GM06990 (cell line): ENCODE measurements around the gene TMEM179.
"Not testable (repeated sequence)": the region's sequence is repeated elsewhere in the genome, so short reads cannot be mapped to it uniquely, and the experiment has no call there.

Experiments
- DNase-seq: peaks from one replicate; pipeline ENCODE4 v3.0.0-alpha.2; 2011; ENCODE audit not compliant: insufficient read length; ENCODE audit errors: extremely low read depth
- H3K27me3 ChIP-seq: replicated peaks from 2 replicates; pipeline ENCODE4 v1.6.0; 2011; ENCODE audit warnings: low read length; ENCODE audit not compliant: control insufficient read depth, insufficient read depth
- H3K36me3 ChIP-seq: 2 replicates; pipeline ENCODE4 v1.5.1; 2011; ENCODE audit warnings: low read length; ENCODE audit not compliant: control insufficient read depth, insufficient read depth
- H3K4me3 ChIP-seq: replicated peaks from 2 replicates; pipeline ENCODE4 v1.5.1; 2011; ENCODE audit warnings: low read depth, mild to moderate bottlenecking, control low read depth, low read length
- TF ChIP-seq, protein P1 (sequence below): IDR thresholded peaks from 2 replicates; pipeline ENCODE4 v1.5.1; 2011; ENCODE audit warnings: low read length, control low read depth, mild to moderate bottlenecking, inconsistent platforms; ENCODE audit not compliant: insufficient read depth, poor library complexity, severe bottlenecking

Gene TMEM179

DNA sequence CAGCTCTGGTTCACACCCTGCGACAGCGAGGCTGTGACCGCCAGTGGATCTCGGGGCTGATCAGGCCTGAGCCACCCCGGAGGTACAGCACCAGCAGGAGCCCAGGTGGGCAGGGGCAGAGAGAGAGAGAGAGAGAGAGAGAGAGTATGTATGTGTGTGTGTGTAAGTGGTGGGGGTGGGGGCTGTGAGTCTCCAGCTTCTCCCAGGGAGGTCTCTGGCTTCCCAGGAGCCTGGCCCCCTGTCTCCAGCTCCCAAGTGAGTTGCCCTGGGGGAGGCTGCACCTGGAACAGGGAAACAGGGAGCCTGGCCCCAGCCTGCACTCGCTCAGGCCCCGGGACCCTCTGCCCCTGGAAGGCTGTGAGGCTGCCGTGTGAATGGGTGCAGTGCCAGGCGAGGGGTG is 23.1 kb downstream of the TMEM179 start:
- no peaks in the 10 kb centered on the region; the same call in 1 of the 2 replicates for H3K27me3 ChIP-seq
- TF ChIP-seq, protein P1, sequence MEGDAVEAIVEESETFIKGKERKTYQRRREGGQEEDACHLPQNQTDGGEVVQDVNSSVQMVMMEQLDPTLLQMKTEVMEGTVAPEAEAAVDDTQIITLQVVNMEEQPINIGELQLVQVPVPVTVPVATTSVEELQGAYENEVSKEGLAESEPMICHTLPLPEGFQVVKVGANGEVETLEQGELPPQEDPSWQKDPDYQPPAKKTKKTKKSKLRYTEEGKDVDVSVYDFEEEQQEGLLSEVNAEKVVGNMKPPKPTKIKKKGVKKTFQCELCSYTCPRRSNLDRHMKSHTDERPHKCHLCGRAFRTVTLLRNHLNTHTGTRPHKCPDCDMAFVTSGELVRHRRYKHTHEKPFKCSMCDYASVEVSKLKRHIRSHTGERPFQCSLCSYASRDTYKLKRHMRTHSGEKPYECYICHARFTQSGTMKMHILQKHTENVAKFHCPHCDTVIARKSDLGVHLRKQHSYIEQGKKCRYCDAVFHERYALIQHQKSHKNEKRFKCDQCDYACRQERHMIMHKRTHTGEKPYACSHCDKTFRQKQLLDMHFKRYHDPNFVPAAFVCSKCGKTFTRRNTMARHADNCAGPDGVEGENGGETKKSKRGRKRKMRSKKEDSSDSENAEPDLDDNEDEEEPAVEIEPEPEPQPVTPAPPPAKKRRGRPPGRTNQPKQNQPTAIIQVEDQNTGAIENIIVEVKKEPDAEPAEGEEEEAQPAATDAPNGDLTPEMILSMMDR = no peak
- no peak overlapping the region for H3K4me3 ChIP-seq
- no peaks in the 10 kb centered on the region for H3K36me3 ChIP-seq
- DNase-seq = no peak

DNA sequence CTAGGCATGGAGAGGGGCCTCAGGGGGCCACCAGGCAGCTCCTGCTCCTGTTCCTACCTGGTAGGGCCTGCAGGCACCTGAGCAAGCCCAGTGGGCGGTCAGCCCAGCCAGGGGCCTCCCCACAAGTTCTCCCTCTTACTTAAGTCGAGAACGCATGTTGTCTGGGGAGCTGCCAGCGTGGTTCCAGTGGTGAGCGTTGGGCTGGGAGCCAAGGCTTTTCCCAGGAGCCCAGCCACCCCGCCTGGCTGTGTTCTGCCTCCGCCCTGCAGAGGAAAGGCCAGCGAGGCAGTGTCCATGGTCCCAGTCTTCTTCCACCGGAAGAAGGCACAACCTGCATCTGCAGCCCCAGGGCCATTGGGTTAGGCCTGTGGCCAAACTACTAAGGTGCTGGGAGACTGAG is 23.6 kb downstream of the TMEM179 start:
- Histone ChIP-seq H3K27me3 (no peaks in the 10 kb centered on the region; the same call in 1 of the 2 replicates), H3K36me3 (no peaks in the 10 kb centered on the region), H3K4me3 (no peak overlapping the region)
- TF ChIP-seq, protein P1 = no peak
- no peak for DNase-seq

DNA sequence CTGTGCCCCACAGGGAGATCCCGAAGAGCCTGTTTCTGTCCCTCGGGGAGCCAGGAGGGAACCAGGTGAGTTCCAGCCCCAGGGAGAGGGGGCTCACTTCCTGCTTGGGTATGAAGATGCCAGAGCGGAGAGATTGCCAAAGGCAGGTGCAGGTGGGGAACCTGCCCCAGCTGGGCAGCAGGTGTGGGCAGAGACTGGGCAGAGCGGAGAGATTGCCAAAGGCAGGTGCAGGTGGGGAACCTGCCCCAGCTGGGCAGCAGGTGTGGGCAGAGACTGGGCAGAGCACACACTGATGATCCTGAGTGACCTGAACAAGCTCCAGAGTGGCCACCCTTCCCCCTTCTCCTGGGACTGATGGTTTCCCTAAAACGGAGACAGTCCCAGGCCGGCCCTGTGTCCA is 24.6 kb downstream of the TMEM179 start:
- DNase-seq, H3K27me3 ChIP-seq, H3K36me3 ChIP-seq, H3K4me3 ChIP-seq: not testable (repeated sequence)

DNA sequence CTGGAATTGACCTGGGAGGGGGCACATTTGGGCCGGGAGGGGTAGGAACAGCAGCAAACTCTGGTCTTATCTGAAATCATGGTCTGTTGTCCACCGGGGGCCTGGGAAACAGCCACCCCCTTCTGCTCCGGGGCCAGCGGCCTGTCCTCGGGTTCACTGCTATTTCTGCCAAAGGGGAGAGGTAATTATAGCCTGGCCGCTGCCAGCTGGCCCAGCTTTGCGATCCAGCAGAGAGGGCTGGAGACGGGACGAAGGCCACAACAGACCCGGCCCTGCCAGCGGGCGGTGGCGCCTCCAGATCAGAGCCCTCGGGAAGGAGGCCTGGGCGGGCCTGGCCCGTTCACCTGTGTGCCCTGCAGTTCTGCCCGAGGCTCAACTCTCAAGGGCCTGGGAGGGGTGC is 25.1 kb downstream of the TMEM179 start, which contains the start of gene C14orf180:
Gene C14orf180, plus strand, starts transcription at position 258 of the 400 bp plus-strand sequence. CDS start 6,667 bp downstream, outside the sequence.
- Histone ChIP-seq H3K36me3 (no peaks in the 10 kb centered on the region), H3K4me3 (no peak within 1 kb of the TSS), H3K27me3 (no peaks in the 10 kb centered on the region; the same call in 1 of the 2 replicates)
- no peak for DNase-seq
- TF ChIP-seq, protein P1 = no peak

DNA sequence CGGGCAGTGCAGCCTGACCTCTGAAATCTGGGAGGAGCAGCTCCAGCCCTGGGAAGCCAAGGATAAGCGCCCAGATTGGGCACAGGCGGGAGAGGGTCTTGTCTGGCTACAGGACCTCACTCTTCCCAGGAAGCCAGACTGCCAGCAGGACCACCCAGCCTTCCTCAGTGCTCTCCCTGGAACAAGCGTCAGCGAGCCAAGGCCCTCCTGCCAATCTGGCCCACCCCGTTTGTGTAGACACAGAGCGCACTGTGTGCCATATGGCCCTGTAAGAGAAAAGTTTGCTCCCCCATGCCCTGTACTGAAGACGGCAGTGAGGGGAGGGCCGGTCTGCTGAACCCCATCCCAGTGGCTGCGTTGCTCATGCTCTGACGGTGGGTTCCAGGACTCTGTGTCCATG is 26.3 kb downstream of the TMEM179 start:
- H3K4me3 ChIP-seq = no peak overlapping the region
- H3K27me3 ChIP-seq = no peaks in the 10 kb centered on the region; the same call in 1 of the 2 replicates
- no peaks in the 10 kb centered on the region for H3K36me3 ChIP-seq
- DNase-seq = no peak
- TF ChIP-seq, protein P1 = no peak

DNA sequence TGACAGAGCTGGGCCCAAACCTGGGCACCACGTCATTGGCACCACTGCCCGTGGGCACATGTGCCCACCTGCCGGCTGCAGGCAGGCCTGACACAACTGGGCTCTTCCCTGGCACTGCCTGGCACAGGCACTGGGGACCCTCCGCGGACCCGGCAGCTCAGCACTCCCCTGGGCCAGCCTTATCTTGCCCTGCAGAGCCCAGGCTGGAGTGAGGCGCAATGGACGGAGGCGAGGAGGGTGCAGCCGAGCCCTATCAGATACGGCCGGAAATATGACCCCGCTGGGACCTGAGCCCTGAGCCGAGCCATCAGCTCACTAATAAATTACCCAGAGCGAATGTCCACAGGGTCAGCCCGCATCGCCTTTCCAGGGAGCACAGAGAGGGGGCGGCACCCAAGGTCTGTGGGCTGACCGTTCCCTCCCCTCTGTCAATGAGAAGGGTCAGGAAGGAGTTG is 26.7 kb downstream of the TMEM179 start:
- Histone ChIP-seq H3K36me3 (no peaks in the 10 kb centered on the region), H3K4me3 (no peak overlapping the region), H3K27me3 (no peaks in the 10 kb centered on the region; the same call in 1 of the 2 replicates)
- DNase-seq = no peak
- TF ChIP-seq, protein P1 = no peak
